GM12892 (cell line): ENCODE measurements around the gene MYCBPAP.

Source experiments
- POLR2A ChIP-seq: IDR thresholded peaks from 2 replicates; pipeline ENCODE4 v1.6.1; 2011; ENCODE audit warnings: low read depth, low read length, control low read depth
- POLR2AphosphoS5 ChIP-seq: IDR thresholded peaks from 2 replicates; pipeline ENCODE4 v1.6.1; 2011; ENCODE audit warnings: low read depth, low read length, control low read depth

DNA sequence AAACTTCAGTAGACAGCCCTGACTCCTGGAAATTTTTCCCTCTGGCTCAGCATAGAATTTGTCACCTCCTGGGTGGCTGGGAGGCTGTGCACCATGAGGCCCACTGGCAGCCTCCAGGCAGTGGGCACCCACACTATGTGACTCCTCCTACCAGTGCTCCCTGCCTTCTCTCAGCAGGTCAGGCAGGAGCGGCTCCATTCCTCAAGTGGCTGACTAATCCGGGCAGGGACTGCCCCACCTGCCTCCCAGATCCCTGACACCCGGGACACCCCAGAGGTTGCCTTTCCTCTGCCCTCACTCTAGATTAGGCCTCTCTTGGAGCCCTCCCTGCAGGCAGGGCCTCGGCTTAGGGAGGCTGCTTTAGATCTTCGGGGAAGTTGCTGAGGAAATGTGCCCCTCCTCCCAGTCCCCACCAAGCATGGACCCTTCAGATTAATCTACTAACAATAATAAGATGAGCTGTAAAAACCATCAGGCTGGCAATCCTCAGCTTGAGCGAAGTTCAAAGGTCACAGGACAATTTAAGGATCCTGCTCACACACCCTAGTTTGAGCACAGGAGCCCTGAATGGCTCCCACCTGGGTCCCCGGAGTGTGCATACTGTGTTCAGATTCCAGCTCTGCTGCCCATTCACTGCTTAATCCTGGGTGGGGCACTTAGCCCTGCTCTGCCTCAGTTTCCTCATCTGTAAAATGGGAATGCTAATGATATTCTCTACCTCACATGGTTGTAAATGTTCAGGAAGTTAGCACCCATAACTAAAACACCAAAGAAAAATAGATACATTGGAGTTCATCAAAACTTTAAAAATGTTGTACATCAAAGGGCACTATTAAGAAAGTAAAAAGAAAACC, 10.0 kb upstream of the MYCBPAP start:
- TF ChIP-seq POLR2A (no peak), POLR2AphosphoS5 (no peak)
